ENCODE data around the gene SH2D6.

The SH2D6 gene

DNA sequence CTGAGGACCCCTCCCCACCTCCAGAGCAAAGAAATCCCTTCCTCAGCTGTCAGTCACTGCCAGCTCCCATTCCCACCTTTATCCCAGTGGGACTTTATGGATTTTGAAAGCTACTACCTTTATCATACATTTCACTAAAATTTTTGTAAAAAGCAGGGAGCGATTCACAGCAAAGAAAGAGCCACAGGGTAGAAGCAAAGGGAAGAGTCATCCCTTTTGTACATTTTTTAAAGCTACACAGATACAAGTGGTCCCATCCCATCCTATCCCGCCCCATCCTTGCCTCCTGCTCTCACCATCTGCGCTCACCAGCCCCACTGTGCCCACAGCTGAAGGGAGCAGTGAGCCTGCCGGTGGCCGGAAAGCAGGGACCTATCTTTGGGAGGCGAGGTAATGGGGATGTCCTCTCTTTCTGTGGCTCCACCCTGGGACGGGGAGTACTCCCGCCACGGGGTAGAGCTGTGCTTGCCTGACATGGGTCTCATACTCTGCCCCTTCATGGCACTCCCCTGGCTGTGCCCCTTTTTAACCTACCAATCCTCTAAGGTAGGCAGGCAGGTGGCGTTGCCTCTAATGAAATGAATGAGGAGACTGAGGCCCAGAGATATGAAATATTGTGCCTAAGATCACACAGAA, 13.2 kb downstream of the SH2D6 start:
- TF ChIP-seq, protein P1, sequence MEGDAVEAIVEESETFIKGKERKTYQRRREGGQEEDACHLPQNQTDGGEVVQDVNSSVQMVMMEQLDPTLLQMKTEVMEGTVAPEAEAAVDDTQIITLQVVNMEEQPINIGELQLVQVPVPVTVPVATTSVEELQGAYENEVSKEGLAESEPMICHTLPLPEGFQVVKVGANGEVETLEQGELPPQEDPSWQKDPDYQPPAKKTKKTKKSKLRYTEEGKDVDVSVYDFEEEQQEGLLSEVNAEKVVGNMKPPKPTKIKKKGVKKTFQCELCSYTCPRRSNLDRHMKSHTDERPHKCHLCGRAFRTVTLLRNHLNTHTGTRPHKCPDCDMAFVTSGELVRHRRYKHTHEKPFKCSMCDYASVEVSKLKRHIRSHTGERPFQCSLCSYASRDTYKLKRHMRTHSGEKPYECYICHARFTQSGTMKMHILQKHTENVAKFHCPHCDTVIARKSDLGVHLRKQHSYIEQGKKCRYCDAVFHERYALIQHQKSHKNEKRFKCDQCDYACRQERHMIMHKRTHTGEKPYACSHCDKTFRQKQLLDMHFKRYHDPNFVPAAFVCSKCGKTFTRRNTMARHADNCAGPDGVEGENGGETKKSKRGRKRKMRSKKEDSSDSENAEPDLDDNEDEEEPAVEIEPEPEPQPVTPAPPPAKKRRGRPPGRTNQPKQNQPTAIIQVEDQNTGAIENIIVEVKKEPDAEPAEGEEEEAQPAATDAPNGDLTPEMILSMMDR (IDR thresholded peaks at IDR 0.05), result no peak
- no peak for TF ChIP-seq ZFX (IDR thresholded peaks at IDR 0.05; ENCODE audit: borderline replicate concordance)
- H3K27ac ChIP-seq, result no peak overlapping the region

DNA sequence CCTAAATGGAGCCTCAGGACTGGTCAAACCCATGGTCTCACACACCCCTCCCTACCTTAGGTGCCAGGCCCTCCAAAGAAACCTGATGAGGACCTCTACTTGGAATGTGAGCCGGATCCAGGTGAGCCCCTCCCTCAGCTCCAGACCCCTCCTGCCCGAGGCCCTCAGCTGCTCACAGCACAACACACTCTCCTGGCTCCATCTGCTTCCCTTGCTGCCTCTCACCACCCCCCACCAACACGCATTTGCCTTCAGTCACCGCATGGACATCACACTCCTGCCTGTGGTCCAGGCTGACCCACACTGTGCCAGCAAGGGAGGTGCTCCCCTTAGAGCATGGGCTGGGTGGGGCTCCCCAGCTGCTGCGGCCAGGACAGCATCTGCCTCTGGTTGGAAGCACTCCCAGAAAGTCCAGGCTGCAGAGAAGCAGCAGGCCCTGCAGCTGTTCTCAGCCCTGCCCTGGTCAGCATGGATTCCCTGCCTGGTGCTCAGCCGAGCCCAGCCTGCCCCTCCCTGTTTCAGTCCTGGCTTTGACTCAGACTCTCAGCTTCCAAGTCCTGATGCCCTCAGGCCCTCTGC, 15.1 kb downstream of the SH2D6 start:
- TF ChIP-seq, protein P1 (IDR thresholded peaks at IDR 0.05), result no peak
- H3K27ac ChIP-seq, result 0 out of 2 replicates have a peak overlapping the region, but pooled peaks have one; percentile 20

DNA sequence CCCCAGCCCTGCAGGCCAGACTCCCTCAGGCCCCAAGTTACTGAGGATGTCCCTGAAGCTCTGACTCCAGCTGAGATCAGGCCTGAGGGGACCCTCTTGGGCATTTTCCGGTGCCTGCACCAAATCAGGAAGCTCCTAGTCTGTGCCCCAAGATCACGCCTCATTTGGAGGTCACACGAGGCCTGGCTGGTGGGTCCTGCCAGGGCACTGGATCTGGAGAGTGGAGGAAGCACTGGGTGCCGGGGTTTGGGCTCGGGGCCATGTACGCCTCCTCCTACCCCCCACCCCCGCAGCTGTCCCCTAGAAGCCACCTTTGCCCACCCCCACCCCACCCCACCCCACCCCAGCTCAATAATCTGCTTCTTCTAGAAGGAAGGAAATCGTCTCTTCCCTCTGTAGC, 16.2 kb downstream of the SH2D6 start:
- TF ChIP-seq, protein P1 (IDR thresholded peaks at IDR 0.05), result no peak
- no peak for TF ChIP-seq ZFX (IDR thresholded peaks at IDR 0.05; ENCODE audit: borderline replicate concordance)
- 0 out of 2 replicates have a peak overlapping the region, but pooled peaks have one; percentile 20 for H3K27ac ChIP-seq

DNA sequence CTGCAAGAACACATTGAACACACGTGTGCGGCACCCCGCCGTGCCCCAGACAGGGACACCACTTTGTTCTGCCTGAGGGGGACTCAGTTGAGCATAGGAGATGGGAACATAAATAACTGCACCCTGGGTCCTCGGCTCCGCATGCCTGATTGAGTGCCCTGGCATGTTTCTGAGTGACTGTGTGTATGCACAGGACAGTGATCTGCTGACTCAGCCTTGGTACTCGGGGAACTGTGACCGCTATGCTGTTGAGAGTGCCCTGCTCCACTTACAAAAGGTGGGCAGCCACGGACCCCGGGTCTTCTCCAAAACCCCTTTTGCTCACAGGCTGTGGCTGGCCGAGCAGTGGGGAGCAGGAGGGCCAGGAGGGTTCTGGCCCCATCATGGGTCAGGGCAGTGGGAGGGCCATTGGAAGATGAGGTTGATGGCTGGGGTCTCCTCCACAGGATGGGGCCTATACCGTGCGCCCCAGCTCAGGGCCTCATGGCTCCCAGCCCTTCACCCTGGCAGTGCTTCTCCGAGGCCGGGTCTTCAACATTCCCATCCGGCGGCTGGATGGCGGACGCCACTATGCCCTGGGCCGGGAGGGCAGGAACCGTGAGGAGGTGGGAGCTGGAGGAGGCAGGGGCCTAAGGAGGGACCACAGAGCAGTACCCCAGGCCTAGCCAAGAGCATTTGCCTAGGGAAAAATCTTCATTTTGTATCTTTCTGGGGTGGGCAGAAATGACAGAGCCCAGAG, 16.9 kb downstream of the SH2D6 start:
- no peak overlapping the region for H3K27ac ChIP-seq
- TF ChIP-seq, protein P1 (IDR thresholded peaks at IDR 0.05), result no peak
- no peak for TF ChIP-seq ZFX (IDR thresholded peaks at IDR 0.05; ENCODE audit: borderline replicate concordance)

DNA sequence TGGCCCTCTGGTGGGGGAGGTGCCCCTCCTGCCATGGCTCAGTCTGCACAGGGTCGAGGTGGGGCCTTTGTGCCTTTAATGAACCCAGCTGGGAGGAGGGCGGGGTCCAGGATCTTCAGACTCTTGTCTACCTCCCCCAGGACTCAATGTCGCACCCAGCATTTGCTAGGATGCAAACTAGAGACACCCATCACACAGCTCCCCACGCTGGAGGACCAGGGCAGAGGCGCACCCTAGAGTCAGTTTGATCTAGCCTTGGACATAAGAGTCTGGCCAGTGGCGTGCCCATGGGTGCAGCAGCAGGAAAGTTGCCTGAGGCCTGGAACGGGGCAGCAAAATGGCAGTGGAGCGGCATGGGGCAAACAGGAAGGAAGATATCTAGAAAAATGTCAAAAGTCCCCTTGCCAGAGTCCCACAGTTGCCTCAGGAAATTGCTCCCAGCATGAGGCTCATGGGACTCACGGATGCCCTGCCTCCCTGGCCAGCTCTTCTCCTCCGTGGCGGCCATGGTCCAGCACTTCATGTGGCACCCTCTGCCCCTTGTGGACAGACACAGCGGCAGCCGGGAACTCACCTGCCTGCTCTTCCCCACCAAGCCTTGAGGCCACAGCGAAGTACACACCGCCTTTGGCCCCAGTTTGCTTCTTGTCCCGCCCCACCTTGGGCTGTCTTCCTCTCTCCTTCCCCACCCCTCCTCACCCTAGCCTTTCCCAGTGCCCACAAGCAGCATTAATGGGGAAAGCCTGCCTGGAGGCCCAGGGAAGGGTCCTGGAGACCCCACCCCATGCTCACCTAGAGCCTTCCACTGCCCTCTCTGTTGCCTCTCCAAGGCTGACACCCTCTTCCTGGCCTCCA, 17.7 kb downstream of the SH2D6 start:
- H3K27ac ChIP-seq, result peak overlapping the region; percentile 37; the same call in 1 of the 2 replicates

DNA sequence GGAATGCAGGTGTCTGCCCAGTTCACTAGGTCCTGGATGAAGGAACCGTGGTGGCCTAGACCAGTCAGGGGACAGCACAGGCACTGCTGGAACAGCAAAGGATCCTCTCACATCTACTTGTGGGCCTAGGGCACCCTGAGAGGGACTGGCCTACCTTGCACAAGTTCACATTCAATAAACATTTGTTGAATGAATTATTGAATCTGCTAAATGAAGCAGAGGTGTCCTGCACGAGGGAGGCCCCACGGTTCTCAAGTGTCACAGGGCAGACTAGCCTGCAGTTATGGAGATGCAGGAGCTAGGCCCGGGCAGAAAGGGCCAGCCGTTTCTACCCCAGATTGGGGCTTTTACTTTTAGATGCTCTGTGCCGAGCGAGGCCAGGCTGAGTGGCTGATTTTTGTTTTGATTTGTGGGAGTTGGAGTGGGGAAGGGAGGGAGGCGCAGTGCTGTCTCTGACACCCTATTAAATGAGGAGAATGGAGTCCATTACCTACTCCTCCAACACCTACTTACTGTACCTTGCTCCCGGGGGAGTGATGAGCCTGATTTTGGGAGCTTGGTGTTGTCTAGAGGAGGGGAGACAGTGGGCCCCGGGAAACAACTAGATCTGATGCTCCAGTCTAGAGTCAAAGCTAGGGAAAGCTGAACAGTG, 18.4 kb downstream of the SH2D6 start:
- peak overlapping the region; percentile 37 for H3K27ac ChIP-seq
- TF ChIP-seq, protein P1 (IDR thresholded peaks at IDR 0.05), result no peak
- no peak for TF ChIP-seq ZFX (IDR thresholded peaks at IDR 0.05; ENCODE audit: borderline replicate concordance)

More for the DNA sequence above, 17.7 kb downstream of the SH2D6 start:
- no peak for TF ChIP-seq ZFX (IDR thresholded peaks at IDR 0.05; ENCODE audit: borderline replicate concordance)
- TF ChIP-seq, protein P1 (IDR thresholded peaks at IDR 0.05), result peak; percentile 17

All from 22Rv1 (cell line).